Neutrophil (primary cell): Measurements from ENCODE around the gene PPP6C.

Experiments
- H3K27ac ChIP-seq: fragments of 200-600 bp; sonication (generic); 2 replicates; pipeline ENCODE4 v1.5.1; 2016; ENCODE audit warnings: mild to moderate bottlenecking, moderate library complexity
- H3K27me3 ChIP-seq: fragments of 200-600 bp; sonication (generic); 2 replicates; pipeline ENCODE4 v1.6.0; 2016; ENCODE audit warnings: mild to moderate bottlenecking
- H3K36me3 ChIP-seq: fragments of 200-600 bp; sonication (generic); 2 replicates; pipeline ENCODE4 v1.5.1; 2017
- H3K4me1 ChIP-seq, 2 experiments: fragments of 200-600 bp in 1 of 2; sonication (generic) in 1 of 2; 1 replicate in 1 of 2; 2 replicates in 1 of 2; pipeline versions ENCODE4 v1.5.1 to v1.6.1; 2013 to 2016; ENCODE audit warnings: low read depth in 1 of 2, low read length in 1 of 2, mild to moderate bottlenecking in 1 of 2, moderate library complexity in 1 of 2; ENCODE audit not compliant: control insufficient read depth in 1 of 2, insufficient read depth in 1 of 2
- H3K4me3 ChIP-seq, 2 experiments: fragments of 200-600 bp in 1 of 2; sonication (generic) in 1 of 2; 1 replicate in 1 of 2; 2 replicates in 1 of 2; pipeline ENCODE4 v1.5.1; 2013 to 2016; ENCODE audit warnings: low read depth in 1 of 2, low read length in 1 of 2, mild to moderate bottlenecking in 1 of 2, moderate library complexity in 1 of 2
- H3K9me3 ChIP-seq: fragments of 200-600 bp; sonication (generic); 2 replicates; pipeline ENCODE4 v1.5.1; 2016
- TF ChIP-seq, protein P1 (sequence below): fragments of 200-600 bp; sonication (generic); IDR thresholded peaks from 2 replicates; pipeline ENCODE4 v1.5.1; 2016; ENCODE audit warnings: antibody characterized with exemption

The PPP6C gene

DNA sequence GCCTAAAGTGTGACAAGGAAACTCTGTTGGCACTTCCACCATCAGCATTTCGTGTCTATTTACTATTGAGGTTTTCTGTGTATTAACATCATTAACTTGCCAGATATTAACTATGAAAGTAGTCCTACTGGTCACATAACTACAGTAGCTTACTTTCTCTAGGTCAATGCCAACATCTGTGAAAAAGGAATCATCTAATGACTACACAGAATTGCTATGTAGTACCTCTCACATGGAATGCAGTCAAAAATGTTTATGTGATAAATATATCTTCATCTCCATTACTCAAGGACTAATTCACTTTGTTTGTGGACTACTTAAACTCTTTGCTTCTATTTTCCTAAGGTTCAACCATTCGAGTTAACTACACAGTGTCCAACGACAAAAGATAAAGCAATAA, 48.4 kb downstream of the PPP6C start:
- Histone ChIP-seq H3K27me3 (no peaks in the 10 kb centered on the region), H3K27ac (no peak overlapping the region), H3K4me3 (no peak overlapping the region), H3K9me3 (no peaks in the 10 kb centered on the region), H3K36me3 (no peaks in the 10 kb centered on the region), H3K4me1 (peaks cover 10 to 17% of the 10 kb centered on the region in 2 experiments)
- TF ChIP-seq, protein P1, sequence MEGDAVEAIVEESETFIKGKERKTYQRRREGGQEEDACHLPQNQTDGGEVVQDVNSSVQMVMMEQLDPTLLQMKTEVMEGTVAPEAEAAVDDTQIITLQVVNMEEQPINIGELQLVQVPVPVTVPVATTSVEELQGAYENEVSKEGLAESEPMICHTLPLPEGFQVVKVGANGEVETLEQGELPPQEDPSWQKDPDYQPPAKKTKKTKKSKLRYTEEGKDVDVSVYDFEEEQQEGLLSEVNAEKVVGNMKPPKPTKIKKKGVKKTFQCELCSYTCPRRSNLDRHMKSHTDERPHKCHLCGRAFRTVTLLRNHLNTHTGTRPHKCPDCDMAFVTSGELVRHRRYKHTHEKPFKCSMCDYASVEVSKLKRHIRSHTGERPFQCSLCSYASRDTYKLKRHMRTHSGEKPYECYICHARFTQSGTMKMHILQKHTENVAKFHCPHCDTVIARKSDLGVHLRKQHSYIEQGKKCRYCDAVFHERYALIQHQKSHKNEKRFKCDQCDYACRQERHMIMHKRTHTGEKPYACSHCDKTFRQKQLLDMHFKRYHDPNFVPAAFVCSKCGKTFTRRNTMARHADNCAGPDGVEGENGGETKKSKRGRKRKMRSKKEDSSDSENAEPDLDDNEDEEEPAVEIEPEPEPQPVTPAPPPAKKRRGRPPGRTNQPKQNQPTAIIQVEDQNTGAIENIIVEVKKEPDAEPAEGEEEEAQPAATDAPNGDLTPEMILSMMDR, result no peak

DNA sequence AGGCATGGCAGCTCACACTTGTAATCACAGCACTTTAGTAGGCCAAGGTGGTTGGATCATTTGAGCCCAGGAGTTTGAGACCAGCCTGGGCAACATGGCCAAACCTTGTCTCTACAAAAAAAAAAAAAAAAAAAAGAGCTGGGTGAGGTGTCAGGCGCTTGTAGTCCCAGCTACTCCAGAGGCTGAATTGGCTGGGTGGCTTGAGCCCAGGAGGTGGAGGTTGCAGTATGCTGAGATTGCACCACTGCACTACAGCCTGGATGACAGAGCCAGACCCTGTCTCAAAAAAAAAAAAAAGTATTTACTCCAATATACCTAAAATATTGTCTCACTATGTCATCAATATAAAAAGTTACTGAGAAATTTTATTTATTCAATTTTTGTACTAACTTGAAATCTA, 49.0 kb downstream of the PPP6C start:
- H3K27me3 ChIP-seq, result no peaks in the 10 kb centered on the region
- no peaks in the 10 kb centered on the region for H3K9me3 ChIP-seq
- no peak overlapping the region for H3K27ac ChIP-seq
- H3K4me1 ChIP-seq, result peaks cover 10 to 17% of the 10 kb centered on the region in 2 experiments
- H3K36me3 ChIP-seq, result no peaks in the 10 kb centered on the region
- H3K4me3 ChIP-seq, result no peak overlapping the region
- TF ChIP-seq, protein P1, result no peak

DNA sequence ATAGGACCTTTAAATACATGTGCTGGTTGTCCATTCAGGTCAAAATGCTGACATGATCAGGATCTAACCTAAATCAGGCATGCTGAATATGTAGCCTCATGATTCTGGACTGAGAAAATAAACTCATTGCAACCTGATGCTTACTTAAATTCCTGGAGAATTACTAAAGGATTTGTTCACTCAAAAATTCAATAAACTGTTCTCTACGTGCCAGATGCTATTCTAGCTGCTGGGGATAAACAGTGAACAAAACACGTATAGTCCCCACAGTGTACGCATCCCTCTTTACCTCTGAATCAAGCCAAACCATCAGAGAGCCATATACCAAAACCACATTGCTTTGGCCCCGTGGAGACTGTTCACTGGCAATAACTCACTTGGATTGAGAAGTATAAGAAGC, 52.4 kb downstream of the PPP6C start:
- H3K27ac ChIP-seq, result no peak overlapping the region
- no peaks in the 10 kb centered on the region for H3K9me3 ChIP-seq
- TF ChIP-seq, protein P1, result no peak
- no peaks in the 10 kb centered on the region for H3K27me3 ChIP-seq
- H3K4me1 ChIP-seq, result no peaks in the 10 kb centered on the region
- no peak overlapping the region for H3K4me3 ChIP-seq
- H3K36me3 ChIP-seq, result no peaks in the 10 kb centered on the region

DNA sequence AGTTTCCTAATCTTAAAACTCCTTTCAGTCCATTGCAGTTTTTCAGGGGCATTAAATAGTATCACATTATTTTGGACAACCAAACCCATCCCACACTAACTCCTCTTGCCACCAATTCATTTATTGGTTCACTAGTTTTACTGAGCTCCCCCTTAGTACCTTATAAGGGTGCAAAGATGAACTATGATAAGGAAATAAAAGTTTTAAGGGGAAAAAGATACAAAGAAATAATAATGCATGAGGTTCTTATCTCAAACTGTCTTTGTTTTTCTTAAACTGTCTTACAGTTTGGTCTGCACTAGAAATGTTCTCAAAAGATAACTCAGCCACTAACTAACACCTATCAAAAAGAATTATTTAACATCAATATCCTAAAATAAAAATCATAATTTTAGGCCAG, 54.6 kb downstream of the PPP6C start:
- no peaks in the 10 kb centered on the region for H3K4me1 ChIP-seq
- H3K27me3 ChIP-seq, result no peaks in the 10 kb centered on the region

DNA sequence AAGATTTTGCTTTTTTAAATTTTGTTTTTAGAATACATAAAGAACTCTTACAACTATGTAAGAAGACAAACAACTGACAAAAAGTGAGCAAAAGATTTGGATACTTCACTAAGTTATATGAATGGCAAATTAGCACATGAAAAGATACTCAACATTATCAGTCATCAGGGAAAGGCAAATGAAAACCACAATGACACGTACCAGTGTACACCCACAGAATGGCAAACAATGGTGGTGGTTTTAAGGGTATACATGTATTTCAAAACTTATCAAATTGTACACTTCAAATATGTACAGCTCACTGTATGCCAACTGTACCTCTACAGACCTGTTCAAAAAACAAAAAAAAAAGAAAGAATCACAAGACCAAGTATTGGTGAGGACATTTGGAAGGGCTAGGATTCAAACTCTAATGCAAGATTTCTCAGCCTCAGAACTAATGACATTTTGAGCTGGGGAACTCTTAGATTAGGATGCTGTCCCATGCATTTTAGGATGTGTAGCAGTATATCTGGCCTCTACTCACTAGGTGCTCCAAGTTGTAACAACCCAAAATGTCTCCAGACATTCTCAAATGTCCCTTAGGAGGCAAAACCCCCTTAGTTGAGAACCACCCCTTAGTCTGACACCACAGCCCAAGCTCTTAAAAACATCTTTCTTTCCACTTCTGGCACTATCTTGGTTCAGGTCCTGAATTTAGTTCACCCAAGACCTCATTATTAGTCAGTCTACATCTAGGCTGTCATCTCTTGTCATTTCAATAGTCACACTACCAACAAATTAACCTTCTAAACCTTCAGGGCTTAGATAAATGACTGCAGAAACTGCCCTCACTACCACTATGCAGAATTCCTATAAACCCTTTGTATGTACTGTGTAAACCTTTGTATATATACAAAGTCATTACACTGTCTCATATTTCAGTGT, 55.9 kb downstream of the PPP6C start:
- TF ChIP-seq, protein P1, result no peak
- H3K9me3 ChIP-seq, result no peaks in the 10 kb centered on the region
- H3K27ac ChIP-seq, result no peak overlapping the region
- no peaks in the 10 kb centered on the region for H3K36me3 ChIP-seq
- H3K4me3 ChIP-seq, result no peak overlapping the region
- H3K4me1 ChIP-seq, result no peaks in the 10 kb centered on the region
- H3K27me3 ChIP-seq, result no peaks in the 10 kb centered on the region

More for the DNA sequence above, 54.6 kb downstream of the PPP6C start:
- TF ChIP-seq, protein P1, result no peak
- H3K9me3 ChIP-seq, result no peaks in the 10 kb centered on the region
- no peak overlapping the region for H3K27ac ChIP-seq
- no peaks in the 10 kb centered on the region for H3K36me3 ChIP-seq
- no peak overlapping the region for H3K4me3 ChIP-seq
